Urinary bladder (tissue), 4 donors: Measurements from ENCODE around the gene PLG. TPM values are rescaled to one million over a fixed set of nuclear protein-coding genes. Genes with fewer than 3 reads are reported as not detected.
"Not testable (repeated sequence)": the region's sequence is repeated elsewhere in the genome, so short reads cannot be mapped to it uniquely, and the experiment has no call there.

Experiments used
- DNase-seq: peaks from one replicate; pipeline ENCODE4 v3.0.0-alpha.2; 2015; ENCODE audit errors: extremely low spot score
- H3K27ac ChIP-seq: one replicate; pipeline ENCODE4 v1.5.1; 2013; ENCODE audit warnings: low read depth, mild to moderate bottlenecking, moderate library complexity
- H3K36me3 ChIP-seq: one replicate; pipeline ENCODE4 v1.6.1; 2013; ENCODE audit warnings: mild to moderate bottlenecking, moderate library complexity; ENCODE audit not compliant: insufficient read depth
- H3K4me1 ChIP-seq: one replicate; pipeline ENCODE4 v1.6.1; 2013; ENCODE audit warnings: mild to moderate bottlenecking, moderate library complexity; ENCODE audit not compliant: insufficient read depth
- H3K4me3 ChIP-seq: one replicate; pipeline ENCODE4 v1.5.1; 2013; ENCODE audit warnings: low read depth, low read length
- WGBS: extraction: QIAGEN DNeasy Blood & Tissue Kit; methylation state at CpG from one replicate; pipeline ENCODE4 v1.1.7; 2013; 5-methylcytosine and 5-hydroxymethylcytosine counted together
- polyA plus RNA-seq: library from polyadenylated mRNA; stranded (reverse); fragments of 200-250 nt; gene quantifications from one replicate; pipeline ENCODE4 v1.2.3, GENCODE V29; 2013
- total RNA-seq: library from RNA; depleted of rRNA; stranded (reverse); fragments of >200 nt; gene quantifications from one replicate; pipeline ENCODE4 v1.2.3, GENCODE V29; 2014
- donor health status: healthy with polysubstance abuse.
- donor health status: healthy.

The PLG gene
- total and polyA plus RNA-seq, 2 donors: 0.94 TPM; not detected in 1

- Histone ChIP-seq H3K4me1 (peaks cover 1% of the 10 kb centered on the region), H3K36me3 (no peaks in the 10 kb centered on the region), H3K4me3 (no peak overlapping the region), H3K27ac (no peak overlapping the region)
- WGBS: 87% methylated on average over 8 of the region's 8 CpGs
- no peak for DNase-seq
Observed at GRCh38 chr6:160768101-160768500, 66.1 kb downstream of the PLG start.

- H3K4me1 ChIP-seq: no peaks in the 10 kb centered on the region
Observed at GRCh38 chr6:160774399-160774798, 72.4 kb downstream of the PLG start.

GRCh38 chr6:160775792-160776580 lies 73.9 kb downstream of the PLG start:
- no peak overlapping the region for H3K4me3 ChIP-seq
- DNase-seq: no peak
- no peak overlapping the region for H3K27ac ChIP-seq
- 20% methylated on average over 6 of the region's 6 CpGs for WGBS
- H3K36me3 ChIP-seq: no peaks in the 10 kb centered on the region
- H3K4me1 ChIP-seq: no peaks in the 10 kb centered on the region

More at GRCh38 chr6:160774399-160774798, 72.4 kb downstream of the PLG start:
- no peak for DNase-seq
- WGBS: 92% methylated on average over 4 of the region's 4 CpGs
- Histone ChIP-seq H3K36me3 (no peaks in the 10 kb centered on the region), H3K4me3 (no peak overlapping the region), H3K27ac (no peak overlapping the region)

GRCh38 chr6:160779095-160779494 lies 77.1 kb downstream of the PLG start:
- H3K4me1 ChIP-seq, DNase-seq, H3K36me3 ChIP-seq, H3K4me3 ChIP-seq, H3K27ac ChIP-seq: not testable (repeated sequence)
- WGBS: 85% methylated on average over 6 of the region's 6 CpGs

- not testable (repeated sequence) for H3K4me3 ChIP-seq, DNase-seq, H3K36me3 ChIP-seq, H3K27ac ChIP-seq, H3K4me1 ChIP-seq
- WGBS: 96% methylated on average over 3 of the region's 3 CpGs
Observed at GRCh38 chr6:160780656-160781055, 78.6 kb downstream of the PLG start.

- Histone ChIP-seq H3K36me3 (no peaks in the 10 kb centered on the region), H3K4me3 (no peak overlapping the region), H3K27ac (no peak overlapping the region), H3K4me1 (no peaks in the 10 kb centered on the region)
- 92% methylated on average over 4 of the region's 4 CpGs for WGBS
- no peak for DNase-seq
Observed at GRCh38 chr6:160781298-160781697, 79.3 kb downstream of the PLG start.

- DNase-seq: no peak
- H3K27ac ChIP-seq: no peak overlapping the region
- 57% methylated on average over 1 of the region's 1 CpG for WGBS
- no peak overlapping the region for H3K4me3 ChIP-seq
- no peaks in the 10 kb centered on the region for H3K36me3 ChIP-seq
- H3K4me1 ChIP-seq: no peaks in the 10 kb centered on the region
Observed at GRCh38 chr6:160782228-160782627, 80.2 kb downstream of the PLG start.

GRCh38 chr6:160783741-160784140 lies 81.7 kb downstream of the PLG start:
- Histone ChIP-seq H3K36me3 (no peaks in the 10 kb centered on the region), H3K4me3 (no peak overlapping the region), H3K27ac (no peak overlapping the region), H3K4me1 (no peaks in the 10 kb centered on the region)
- WGBS: 68% methylated on average over 7 of the region's 7 CpGs
- no peak for DNase-seq

- H3K36me3 ChIP-seq, H3K4me3 ChIP-seq, H3K4me1 ChIP-seq, H3K27ac ChIP-seq, DNase-seq: not testable (repeated sequence)
- 89% methylated on average over 3 of the region's 3 CpGs for WGBS
Observed at GRCh38 chr6:160788126-160788525, 86.1 kb downstream of the PLG start.

GRCh38 chr6:160788806-160789205 lies 86.8 kb downstream of the PLG start:
- DNase-seq: no peak
- Histone ChIP-seq H3K4me1 (no peaks in the 10 kb centered on the region), H3K36me3 (no peaks in the 10 kb centered on the region), H3K4me3 (peak overlapping the region; percentile 5), H3K27ac (peak overlapping the region; percentile 59)
- 69% methylated on average over 4 of the region's 4 CpGs for WGBS

GRCh38 chr6:160789263-160790027 lies 87.4 kb downstream of the PLG start:
- WGBS: 70% methylated on average over 9 of the region's 9 CpGs
- peak overlapping the region; percentile 23 for H3K27ac ChIP-seq
- H3K36me3 ChIP-seq: no peaks in the 10 kb centered on the region
- H3K4me3 ChIP-seq: peak overlapping the region; percentile 5
- no peaks in the 10 kb centered on the region for H3K4me1 ChIP-seq
- DNase-seq: no peak

GRCh38 chr6:160790028-160790792 lies 88.2 kb downstream of the PLG start:
- WGBS: 75% methylated on average over 7 of the region's 7 CpGs
- no peaks in the 10 kb centered on the region for H3K36me3 ChIP-seq
- H3K4me3 ChIP-seq: peak overlapping the region; percentile 32
- DNase-seq: no peak
- no peak overlapping the region for H3K27ac ChIP-seq
- H3K4me1 ChIP-seq: no peaks in the 10 kb centered on the region

GRCh38 chr6:160791459-160791858 lies 89.4 kb downstream of the PLG start:
- no peak for DNase-seq
- WGBS: 94% methylated on average over 6 of the region's 6 CpGs
- Histone ChIP-seq H3K4me1 (no peaks in the 10 kb centered on the region), H3K27ac (no peak overlapping the region), H3K4me3 (no peak overlapping the region), H3K36me3 (no peaks in the 10 kb centered on the region)
